Measurements from ENCODE around the gene CRYBG1.

The CRYBG1 gene

DNA sequence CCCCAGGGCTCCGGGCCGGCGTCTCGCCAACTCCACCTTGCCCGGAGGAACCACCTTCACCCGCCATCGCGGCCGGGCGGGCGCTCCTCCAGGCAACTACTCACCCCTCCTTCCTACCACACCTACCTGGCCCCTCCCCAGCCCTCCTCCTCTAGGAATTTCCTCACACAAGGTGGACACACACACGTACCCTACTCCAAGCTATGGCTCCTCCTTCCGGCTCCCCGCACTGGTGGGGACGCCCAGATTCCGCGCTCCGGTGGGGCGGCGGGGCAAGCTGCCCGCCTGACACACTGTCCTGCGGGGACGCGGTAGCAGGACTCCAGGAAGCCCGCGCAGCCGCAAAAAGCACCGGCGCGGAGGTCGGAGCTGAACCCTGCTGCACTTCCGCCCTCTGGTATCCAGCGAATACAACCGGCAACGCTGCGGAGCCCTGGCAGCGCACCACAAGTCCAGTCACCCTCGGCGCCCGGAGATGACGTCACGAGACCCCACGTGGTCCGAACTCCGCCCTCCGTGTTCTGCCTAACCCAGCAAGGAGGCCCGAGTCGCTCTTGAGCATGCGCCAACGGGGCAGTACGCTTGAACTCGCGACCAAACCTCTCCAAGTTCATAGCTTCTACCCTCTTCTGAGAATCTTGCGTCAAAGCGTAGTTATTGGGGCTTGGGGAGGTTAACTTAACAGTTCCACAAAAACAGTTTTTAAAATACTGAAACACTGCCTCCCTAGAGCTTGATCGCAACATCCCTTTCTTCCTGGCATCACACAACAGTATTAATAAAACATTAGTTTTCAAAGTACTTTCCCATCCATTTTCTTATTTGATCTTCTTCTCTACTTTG, 35.0 kb upstream of the CRYBG1 start, which contains the start of gene ATG5:
TSS of gene ATG5 (minus strand) at position 425 of the 843 bp plus-strand sequence. CDS start 9,552 bp downstream, outside the sequence.
- peak within 1 kb of the TSS; percentile 93 for H3K27ac ChIP-seq
- no peak for TF ChIP-seq ZFX (IDR thresholded peaks at IDR 0.05)
- TF ChIP-seq, protein P1, sequence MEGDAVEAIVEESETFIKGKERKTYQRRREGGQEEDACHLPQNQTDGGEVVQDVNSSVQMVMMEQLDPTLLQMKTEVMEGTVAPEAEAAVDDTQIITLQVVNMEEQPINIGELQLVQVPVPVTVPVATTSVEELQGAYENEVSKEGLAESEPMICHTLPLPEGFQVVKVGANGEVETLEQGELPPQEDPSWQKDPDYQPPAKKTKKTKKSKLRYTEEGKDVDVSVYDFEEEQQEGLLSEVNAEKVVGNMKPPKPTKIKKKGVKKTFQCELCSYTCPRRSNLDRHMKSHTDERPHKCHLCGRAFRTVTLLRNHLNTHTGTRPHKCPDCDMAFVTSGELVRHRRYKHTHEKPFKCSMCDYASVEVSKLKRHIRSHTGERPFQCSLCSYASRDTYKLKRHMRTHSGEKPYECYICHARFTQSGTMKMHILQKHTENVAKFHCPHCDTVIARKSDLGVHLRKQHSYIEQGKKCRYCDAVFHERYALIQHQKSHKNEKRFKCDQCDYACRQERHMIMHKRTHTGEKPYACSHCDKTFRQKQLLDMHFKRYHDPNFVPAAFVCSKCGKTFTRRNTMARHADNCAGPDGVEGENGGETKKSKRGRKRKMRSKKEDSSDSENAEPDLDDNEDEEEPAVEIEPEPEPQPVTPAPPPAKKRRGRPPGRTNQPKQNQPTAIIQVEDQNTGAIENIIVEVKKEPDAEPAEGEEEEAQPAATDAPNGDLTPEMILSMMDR (conservative IDR thresholded peaks at IDR 0.05): no peak

DNA sequence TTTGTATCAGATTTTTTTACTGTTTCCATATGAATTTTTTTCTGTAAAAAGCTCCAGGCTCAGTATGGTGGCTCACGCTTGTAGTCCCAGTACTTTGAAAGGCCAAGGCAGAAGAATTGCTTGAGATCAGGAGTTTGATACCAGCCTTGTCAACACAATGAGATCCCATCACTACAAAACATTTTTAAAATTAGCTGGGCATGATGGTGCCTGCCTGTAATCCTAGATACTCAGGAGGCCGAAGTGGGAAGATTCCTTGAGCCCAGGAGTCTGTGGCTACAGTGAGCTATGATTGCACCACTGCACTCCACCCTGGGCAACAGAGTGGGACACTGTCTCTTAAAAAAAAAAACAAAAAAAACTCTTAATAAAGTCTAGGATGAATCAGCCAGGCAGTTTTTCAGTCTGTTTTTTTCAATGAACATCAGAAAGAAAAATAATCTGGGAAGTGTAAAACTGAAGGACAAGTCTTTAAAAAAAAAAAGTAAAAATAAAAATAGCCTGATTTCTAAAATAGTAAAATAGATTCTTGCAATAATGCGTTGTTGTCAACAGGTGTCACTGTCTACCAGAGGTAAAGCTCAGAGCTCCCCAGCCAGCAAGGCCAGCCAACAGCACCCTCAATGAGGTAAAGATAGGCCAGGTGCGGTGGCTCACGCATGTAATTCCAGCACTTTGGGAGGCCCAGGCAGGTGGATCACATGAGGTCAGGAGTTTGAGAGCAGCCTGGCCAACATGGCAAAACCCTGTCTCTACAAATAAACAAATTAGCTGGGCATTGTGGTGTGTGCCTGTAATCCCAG, 25.7 kb upstream of the CRYBG1 start:
- TF ChIP-seq, protein P1 (conservative IDR thresholded peaks at IDR 0.05): peak; percentile 80
- TF ChIP-seq ZFX (IDR thresholded peaks at IDR 0.05): no peak
- no peak overlapping the region for H3K27ac ChIP-seq

DNA sequence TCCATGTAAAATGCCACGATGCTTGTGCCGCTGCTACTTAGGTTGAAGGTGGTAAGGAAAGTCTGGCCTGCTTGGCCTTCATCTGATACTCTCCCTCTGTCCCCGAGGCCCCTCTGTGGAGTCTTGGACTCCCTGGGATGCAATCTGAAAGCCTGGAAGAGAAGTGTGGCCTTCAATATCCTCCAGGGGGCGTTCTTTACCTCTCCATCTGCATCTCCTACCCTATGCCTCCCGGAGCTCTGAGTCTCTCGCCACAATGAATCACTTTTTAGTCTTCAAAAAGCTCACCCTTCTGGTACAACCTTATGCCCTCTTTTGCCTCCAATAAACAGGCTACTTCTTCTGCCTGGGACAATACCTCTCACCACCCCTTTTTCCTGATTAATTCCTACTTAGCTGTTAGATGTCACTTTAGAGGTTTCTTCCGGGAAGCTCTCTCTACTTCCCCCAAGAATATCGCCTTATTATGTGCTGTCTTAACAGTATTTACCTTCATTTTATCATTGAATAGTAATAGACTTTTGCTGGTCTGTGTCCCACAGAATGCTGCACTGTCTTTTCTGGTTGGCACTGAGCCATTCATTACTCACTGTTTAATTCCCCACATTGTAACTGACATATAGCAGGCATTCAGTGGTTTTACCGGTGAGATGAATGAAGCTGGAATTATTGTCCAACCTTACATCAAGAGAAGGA, 21.0 kb upstream of the CRYBG1 start:
- no peak overlapping the region for H3K27ac ChIP-seq
- TF ChIP-seq, protein P1 (conservative IDR thresholded peaks at IDR 0.05): peak; percentile 87
- TF ChIP-seq ZFX (IDR thresholded peaks at IDR 0.05): no peak

DNA sequence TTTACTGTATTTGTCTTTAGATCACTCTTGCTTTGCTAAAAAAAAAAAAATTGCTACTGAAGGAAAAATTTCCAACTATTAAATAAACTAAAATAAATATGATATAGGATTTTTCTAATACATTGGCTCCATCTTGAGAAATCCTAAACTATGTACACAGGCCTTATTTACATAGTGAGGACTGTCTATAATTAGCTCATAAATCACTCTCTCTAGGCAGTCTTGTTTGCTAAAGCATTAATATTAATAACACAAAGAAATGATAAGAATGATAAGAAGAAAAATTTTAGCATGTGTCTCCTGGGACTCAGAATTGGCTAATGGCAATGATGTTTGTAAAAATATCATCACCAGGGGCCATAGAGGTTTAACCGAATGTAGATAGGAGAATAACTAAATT, 13.3 kb upstream of the CRYBG1 start:
- no peak overlapping the region for H3K27ac ChIP-seq
- TF ChIP-seq, protein P1 (conservative IDR thresholded peaks at IDR 0.05): no peak
- TF ChIP-seq ZFX (IDR thresholded peaks at IDR 0.05): no peak

DNA sequence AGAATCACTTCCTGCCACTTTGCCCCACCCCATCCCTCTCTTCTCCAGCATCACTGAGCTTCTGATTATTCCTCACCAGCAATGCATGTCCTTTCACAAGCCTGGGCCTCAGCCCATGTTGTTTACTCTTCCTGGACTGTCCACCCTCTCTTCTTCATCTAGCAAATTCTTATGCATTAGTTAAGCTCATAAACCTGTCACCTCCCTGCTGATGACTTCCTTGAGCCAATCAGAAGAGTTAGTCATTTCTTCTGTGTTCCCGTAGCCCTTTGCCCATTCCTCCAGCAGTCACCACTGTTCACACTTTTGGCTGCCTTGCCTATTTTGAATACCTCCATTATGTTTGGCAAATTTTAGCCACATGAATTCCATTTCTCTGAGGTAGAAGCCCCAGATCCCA, 4.1 kb upstream of the CRYBG1 start:
- TF ChIP-seq ZFX (IDR thresholded peaks at IDR 0.05): no peak
- TF ChIP-seq, protein P1 (conservative IDR thresholded peaks at IDR 0.05): no peak
- no peak overlapping the region for H3K27ac ChIP-seq

DNA sequence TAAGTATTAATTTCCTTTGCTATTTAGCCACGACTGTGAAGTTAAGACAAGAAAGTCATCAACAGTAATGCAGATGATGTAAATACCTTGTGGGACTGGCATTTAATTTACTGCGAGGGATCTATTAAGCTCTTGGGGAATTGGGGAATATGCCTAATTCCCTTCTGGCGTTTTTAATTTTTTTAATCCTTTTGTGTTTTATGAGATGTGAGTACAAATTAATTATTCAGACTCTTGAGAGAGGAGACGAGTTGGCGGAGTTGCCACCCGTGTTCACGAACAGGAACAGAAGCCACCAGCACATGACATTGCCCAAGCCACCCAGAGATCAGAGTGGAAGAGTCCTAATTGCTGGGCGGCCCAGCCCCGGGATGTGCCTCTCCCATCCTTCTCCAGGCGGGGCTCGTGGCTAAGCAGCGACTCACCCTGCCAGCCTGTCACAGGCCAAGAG, 533 bp upstream of the CRYBG1 start:
- TF ChIP-seq ZFX (IDR thresholded peaks at IDR 0.05): no peak
- TF ChIP-seq, protein P1 (conservative IDR thresholded peaks at IDR 0.05): no peak
- peak overlapping the region; percentile 22; the same call in 1 of the 2 replicates for H3K27ac ChIP-seq
